Mesendoderm (in vitro differentiated cells): ENCODE data around the gene HOMER1.

Experiments used
- DNase-seq: peaks from one replicate; pipeline ENCODE4 v3.0.0; 2013
- H2AK5ac ChIP-seq: 2 replicates; pipeline ENCODE4 v1.6.1; 2013; ENCODE audit warnings: low read length, inconsistent platforms
- H2BK120ac ChIP-seq: 2 replicates; pipeline ENCODE4 v1.6.1; 2013; ENCODE audit warnings: low read depth, mild to moderate bottlenecking, low read length, moderate library complexity, mixed read lengths
- H2BK15ac ChIP-seq: replicated peaks from 2 replicates; pipeline ENCODE4 v1.6.1; 2013; ENCODE audit warnings: low read depth, mild to moderate bottlenecking, moderate library complexity
- H2BK5ac ChIP-seq: 2 replicates; pipeline ENCODE4 v1.6.1; 2013; ENCODE audit warnings: low read length, inconsistent platforms
- H3K18ac ChIP-seq: 2 replicates; pipeline ENCODE4 v1.6.1; 2013; ENCODE audit warnings: mild to moderate bottlenecking, low read length, mixed read lengths
- H3K23ac ChIP-seq: one replicate; pipeline ENCODE4 v1.6.1; 2013; ENCODE audit warnings: low read length
- H3K27ac ChIP-seq: 2 replicates; pipeline ENCODE4 v1.5.1; 2013; ENCODE audit warnings: low read depth, mild to moderate bottlenecking, inconsistent platforms, low read length, moderate library complexity
- H3K27me3 ChIP-seq: 2 replicates; pipeline ENCODE4 v1.6.1; 2013; ENCODE audit warnings: low read length, control low read depth, mild to moderate bottlenecking, inconsistent platforms; ENCODE audit not compliant: insufficient read depth, poor library complexity
- H3K36me3 ChIP-seq: 2 replicates; pipeline ENCODE4 v1.6.1; 2013; ENCODE audit warnings: low read length, inconsistent platforms; ENCODE audit not compliant: control insufficient read depth, insufficient read depth
- H3K4ac ChIP-seq: one replicate; pipeline ENCODE4 v1.6.1; 2013; ENCODE audit warnings: low read depth, mild to moderate bottlenecking, low read length, moderate library complexity
- H3K4me1 ChIP-seq: 2 replicates; pipeline ENCODE4 v1.6.1; 2013; ENCODE audit warnings: low read depth, low read length, inconsistent platforms; ENCODE audit not compliant: control insufficient read depth
- H3K4me2 ChIP-seq: 2 replicates; pipeline ENCODE4 v1.6.1; 2013; ENCODE audit warnings: low read length
- H3K4me3 ChIP-seq: 2 replicates; pipeline ENCODE4 v1.5.1; 2013; ENCODE audit warnings: mild to moderate bottlenecking, low read length
- H3K56ac ChIP-seq: one replicate; pipeline ENCODE4 v1.6.1; 2013; ENCODE audit warnings: low read length
- H3K79me1 ChIP-seq: 2 replicates; pipeline ENCODE4 v1.6.1; 2013; ENCODE audit warnings: low read length, inconsistent platforms
- H3K79me2 ChIP-seq: 2 replicates; pipeline ENCODE4 v1.6.1; 2013; ENCODE audit warnings: mild to moderate bottlenecking, low read length; ENCODE audit not compliant: control insufficient read depth, insufficient read depth
- H3K9ac ChIP-seq: 2 replicates; pipeline ENCODE4 v1.6.1; 2013; ENCODE audit warnings: low read length, inconsistent platforms
- H4K5ac ChIP-seq: one replicate; pipeline ENCODE4 v1.6.1; 2013; ENCODE audit warnings: low read length
- H4K8ac ChIP-seq: one replicate; pipeline ENCODE4 v1.6.1; 2013; ENCODE audit warnings: low read depth, mild to moderate bottlenecking, control low read depth, low read length, moderate library complexity
- whole genome bisulfite sequencing: extraction: QIAGEN DNeasy Blood & Tissue Kit; methylation state at CpG from one replicate; pipeline ENCODE4 v1.1.7; 2013; ENCODE audit warnings: low lambda C conversion rate, missing lambda C conversion rate; ENCODE audit not compliant: insufficient coverage; ENCODE audit errors: extremely low coverage; 5-methylcytosine and 5-hydroxymethylcytosine counted together

HOMER1 gene

GRCh38 chr5:79540939-79541338 is 27.0 kb upstream of the HOMER1 start:
- no peak overlapping the region for H2BK5ac ChIP-seq
- H3K36me3 ChIP-seq, result no peaks in the 10 kb centered on the region
- no peak overlapping the region for H2BK15ac ChIP-seq
- no peak overlapping the region for H3K4ac ChIP-seq
- no peak overlapping the region for H3K56ac ChIP-seq
- no peak overlapping the region for H3K9ac ChIP-seq
- no peaks in the 10 kb centered on the region for H3K4me1 ChIP-seq
- H3K27me3 ChIP-seq, result no peaks in the 10 kb centered on the region
- no peak overlapping the region for H2AK5ac ChIP-seq
- no peaks in the 10 kb centered on the region for H3K79me2 ChIP-seq
- H3K18ac ChIP-seq, result no peak overlapping the region
- WGBS, result no CpG with 5 or more reads among the region's 6 CpGs
- no peak overlapping the region for H3K27ac ChIP-seq
- no peak overlapping the region for H4K8ac ChIP-seq
- H2BK120ac ChIP-seq, result no peak overlapping the region
- no peak overlapping the region for H4K5ac ChIP-seq
- H3K4me3 ChIP-seq, result no peak overlapping the region
- no peak overlapping the region for H3K4me2 ChIP-seq
- H3K23ac ChIP-seq, result no peak overlapping the region
- H3K79me1 ChIP-seq, result no peaks in the 10 kb centered on the region
- no peak for DNase-seq

- no peak for DNase-seq
- no peak overlapping the region for H2BK120ac ChIP-seq
- no peak overlapping the region for H4K5ac ChIP-seq
- WGBS, result no CpG with 5 or more reads among the region's 3 CpGs
- no peak overlapping the region for H3K56ac ChIP-seq
- no peaks in the 10 kb centered on the region for H3K4me1 ChIP-seq
- no peak overlapping the region for H3K4ac ChIP-seq
- H3K79me1 ChIP-seq, result no peaks in the 10 kb centered on the region
- H3K27me3 ChIP-seq, result no peaks in the 10 kb centered on the region
- no peaks in the 10 kb centered on the region for H3K36me3 ChIP-seq
- no peak overlapping the region for H3K4me2 ChIP-seq
- no peak overlapping the region for H2BK5ac ChIP-seq
- no peak overlapping the region for H3K9ac ChIP-seq
- H3K18ac ChIP-seq, result no peak overlapping the region
- H4K8ac ChIP-seq, result no peak overlapping the region
- no peak overlapping the region for H2BK15ac ChIP-seq
- H3K4me3 ChIP-seq, result no peak overlapping the region
- no peak overlapping the region for H3K23ac ChIP-seq
- no peak overlapping the region for H3K27ac ChIP-seq
- no peak overlapping the region for H2AK5ac ChIP-seq
- H3K79me2 ChIP-seq, result no peaks in the 10 kb centered on the region
Measured at GRCh38 chr5:79536193-79536906, 22.4 kb upstream of the HOMER1 start.

- no peak overlapping the region for H3K4ac ChIP-seq
- H3K36me3 ChIP-seq, result no peaks in the 10 kb centered on the region
- H2BK120ac ChIP-seq, result no peak overlapping the region
- no peaks in the 10 kb centered on the region for H3K4me1 ChIP-seq
- WGBS, result no CpG with 5 or more reads among the region's 4 CpGs
- no peaks in the 10 kb centered on the region for H3K27me3 ChIP-seq
- no peaks in the 10 kb centered on the region for H3K79me2 ChIP-seq
- H4K8ac ChIP-seq, result no peak overlapping the region
- no peak overlapping the region for H3K4me2 ChIP-seq
- no peak overlapping the region for H4K5ac ChIP-seq
- no peak overlapping the region for H3K27ac ChIP-seq
- no peak overlapping the region for H2BK15ac ChIP-seq
- H3K4me3 ChIP-seq, result no peak overlapping the region
- no peak overlapping the region for H3K56ac ChIP-seq
- no peak overlapping the region for H3K23ac ChIP-seq
- H2BK5ac ChIP-seq, result no peak overlapping the region
- no peaks in the 10 kb centered on the region for H3K79me1 ChIP-seq
- H3K9ac ChIP-seq, result no peak overlapping the region
- no peak for DNase-seq
- no peak overlapping the region for H3K18ac ChIP-seq
- no peak overlapping the region for H2AK5ac ChIP-seq
Measured at GRCh38 chr5:79535477-79536192, 21.7 kb upstream of the HOMER1 start.

GRCh38 chr5:79529110-79529509 is 15.2 kb upstream of the HOMER1 start:
- Histone ChIP-seq H3K36me3 (no peaks in the 10 kb centered on the region), H3K4me1 (no peaks in the 10 kb centered on the region), H3K79me2 (no peaks in the 10 kb centered on the region), H2BK15ac (no peak overlapping the region), H3K79me1 (no peaks in the 10 kb centered on the region), H2BK5ac (no peak overlapping the region), H2AK5ac (no peak overlapping the region), H3K56ac (no peak overlapping the region), H3K18ac (no peak overlapping the region), H3K27me3 (no peaks in the 10 kb centered on the region), H3K4ac (no peak overlapping the region), H3K4me3 (no peak overlapping the region), H4K5ac (no peak overlapping the region), H3K4me2 (no peak overlapping the region), H3K9ac (no peak overlapping the region), H2BK120ac (no peak overlapping the region), H4K8ac (no peak overlapping the region), H3K27ac (no peak overlapping the region), H3K23ac (no peak overlapping the region)
- DNase-seq, result no peak
- WGBS, result no CpG with 5 or more reads among the region's 5 CpGs

DNA sequence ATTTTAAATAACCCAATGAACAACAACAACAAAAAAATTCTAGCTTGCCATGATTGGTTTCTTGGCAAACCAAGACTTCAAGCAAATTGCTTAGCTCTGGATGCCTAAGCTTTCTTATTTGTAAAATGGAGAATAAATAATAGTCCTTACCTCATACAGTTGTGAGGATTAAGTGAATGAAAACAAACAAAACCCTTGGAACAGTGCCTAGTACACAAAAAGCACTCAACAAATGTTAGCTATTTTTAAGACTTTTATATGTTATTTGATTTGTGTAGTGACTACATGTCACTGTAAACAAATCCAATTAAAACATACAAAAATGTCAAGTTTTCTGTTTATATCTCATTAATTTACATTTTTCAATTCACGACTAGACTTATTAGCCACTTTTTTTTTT is 13.5 kb upstream of the HOMER1 start:
- no peak overlapping the region for H3K4me3 ChIP-seq
- no peak overlapping the region for H3K9ac ChIP-seq
- H3K4ac ChIP-seq, result no peak overlapping the region
- no peak overlapping the region for H2AK5ac ChIP-seq
- H3K4me1 ChIP-seq, result no peaks in the 10 kb centered on the region
- H2BK120ac ChIP-seq, result no peak overlapping the region
- no peak overlapping the region for H2BK5ac ChIP-seq
- no peak for DNase-seq
- WGBS, result no CpG with 5 or more reads among the region's 1 CpG
- no peak overlapping the region for H3K4me2 ChIP-seq
- H3K79me2 ChIP-seq, result no peaks in the 10 kb centered on the region
- no peak overlapping the region for H4K5ac ChIP-seq
- no peaks in the 10 kb centered on the region for H3K27me3 ChIP-seq
- H3K23ac ChIP-seq, result no peak overlapping the region
- H3K56ac ChIP-seq, result no peak overlapping the region
- H4K8ac ChIP-seq, result no peak overlapping the region
- H3K18ac ChIP-seq, result no peak overlapping the region
- H3K27ac ChIP-seq, result no peak overlapping the region
- H3K79me1 ChIP-seq, result no peaks in the 10 kb centered on the region
- no peak overlapping the region for H2BK15ac ChIP-seq
- H3K36me3 ChIP-seq, result no peaks in the 10 kb centered on the region
